Stomach (tissue), 4 donors: Measurements from ENCODE around the gene CASKIN2.

Experiments used
- CTCF ChIP-seq, 7 experiments: fragments of 450-650 bp in 4 of 7; fragments of 200-600 bp in 3 of 7; sonication (generic) in 3 of 7; IDR thresholded peaks; one replicate each; pipeline ENCODE4 v1.5.1; 2016 to 2019; ENCODE audit warnings: antibody characterized with exemption in 7 of 7, control low read depth in 2 of 7, mild to moderate bottlenecking in 1 of 7
- EP300 ChIP-seq: sonication (generic); formaldehyde crosslinking; IDR thresholded peaks from one replicate; pipeline ENCODE4 v1.6.1; 2017; ENCODE audit warnings: antibody characterized with exemption
- POLR2A ChIP-seq, 4 donors: fragments of 450-650 bp; IDR thresholded peaks; one replicate each; pipeline ENCODE4 v1.6.1; 2016; ENCODE audit warnings: antibody characterized with exemption in 4 of 4, control low read depth in 2 of 4, mild to moderate bottlenecking in 1 of 4, moderate library complexity in 1 of 4
- POLR2AphosphoS5 ChIP-seq, 3 donors: sonication (generic); formaldehyde crosslinking; IDR thresholded peaks; one replicate each; pipeline ENCODE4 v1.6.1; 2016; ENCODE audit warnings: antibody characterized with exemption in 3 of 3

GRCh38 chr17:75482098-75482942 is 33.0 kb downstream of the CASKIN2 start:
- TF ChIP-seq CTCF (IDR thresholded peaks at IDR 0.05) (no peak), POLR2AphosphoS5 (IDR thresholded peaks at IDR 0.05) (no peak), POLR2A (IDR thresholded peaks at IDR 0.05) (no peak), EP300 (no peak)
